NCI-H69 (cell line): ENCODE measurements around the gene C1orf167.

Experiments used
- DNase-seq: peaks from one replicate; lab custom pipeline; 2025; lab: John Stamatoyannopoulos, UW

C1orf167 gene

GRCh38 chr1:11835441-11836225 lies 73.6 kb downstream of the C1orf167 start:
- DNase-seq: no peak

GRCh38 chr1:11836955-11837766 lies 75.2 kb downstream of the C1orf167 start:
- DNase-seq: no peak

GRCh38 chr1:11837767-11838348 lies 75.9 kb downstream of the C1orf167 start:
- DNase-seq: no peak

- peak; percentile 58 for DNase-seq
Measured at GRCh38 chr1:11838349-11839272, 76.6 kb downstream of the C1orf167 start.
